ENCODE measurements around the gene INPP4B.

- TF ChIP-seq CTCF (IDR thresholded peaks at IDR 0.05) = no peak
- TF ChIP-seq EP300 (IDR thresholded peaks at IDR 0.05; ENCODE audit: borderline replicate concordance in 1 of 2, low read depth in 1 of 2, low read length in 1 of 2) = no peak
- TF ChIP-seq NRF1 (IDR thresholded peaks at IDR 0.05; ENCODE audit: low read depth, low read length) = no peak
- no peak for TF ChIP-seq MXI1 (IDR thresholded peaks at IDR 0.05; ENCODE audit: low read depth, low read length)
Measured at GRCh38 chr4:142475663-142476062, 370.4 kb downstream of the INPP4B start.
